Measurements from ENCODE around the gene ITGB5.

The ITGB5 gene

GRCh38 chr3:124774327-124774718 is 112.8 kb downstream of the ITGB5 start:
- in situ Hi-C loops (cut with MboI; ENCODE audit: low sequenced_read_pairs) = loop anchor here (25.0 kb wide), 1 partner anchor 663 kb away; no protein-coding TSS in a partner anchor

- in situ Hi-C loops (cut with MboI; ENCODE audit: low sequenced_read_pairs) = loop anchor here (25.0 kb wide), 1 partner anchor 664 kb away; no protein-coding TSS in a partner anchor
These were observed 113.5 kb downstream of the ITGB5 start for GRCh38 chr3:124773351-124774326.

- in situ Hi-C loops (cut with MboI; ENCODE audit: low sequenced_read_pairs) = loop anchor here (25.0 kb wide), 1 partner anchor 665 kb away; no protein-coding TSS in a partner anchor
These were observed 114.9 kb downstream of the ITGB5 start for GRCh38 chr3:124772081-124772831.

- in situ Hi-C loops (cut with MboI; ENCODE audit: low sequenced_read_pairs) = loop anchor here (25.0 kb wide), 1 partner anchor 666 kb away; no protein-coding TSS in a partner anchor
These were observed 116.1 kb downstream of the ITGB5 start for GRCh38 chr3:124771083-124771445.

GRCh38 chr3:124770336-124771082 is 116.7 kb downstream of the ITGB5 start:
- in situ Hi-C loops (cut with MboI; ENCODE audit: low sequenced_read_pairs) = loop anchor here (25.0 kb wide), 1 partner anchor 667 kb away; no protein-coding TSS in a partner anchor

- in situ Hi-C loops (cut with MboI; ENCODE audit: low sequenced_read_pairs) = loop anchor here (25.0 kb wide), 1 partner anchor 668 kb away; no protein-coding TSS in a partner anchor
These were observed 117.7 kb downstream of the ITGB5 start for GRCh38 chr3:124769462-124769861.

- in situ Hi-C loops (cut with MboI; ENCODE audit: low sequenced_read_pairs) = loop anchor here (25.0 kb wide), 1 partner anchor 668 kb away; no protein-coding TSS in a partner anchor
These were observed 118.4 kb downstream of the ITGB5 start for GRCh38 chr3:124768812-124769211.

- in situ Hi-C loops (cut with MboI; ENCODE audit: low sequenced_read_pairs) = loop anchor here (25.0 kb wide), 1 partner anchor 670 kb away; no protein-coding TSS in a partner anchor
These were observed 119.5 kb downstream of the ITGB5 start for GRCh38 chr3:124767691-124768090.

- in situ Hi-C loops (cut with MboI; ENCODE audit: low sequenced_read_pairs) = loop anchor here (25.0 kb wide), 1 partner anchor 670 kb away; no protein-coding TSS in a partner anchor
These were observed 119.9 kb downstream of the ITGB5 start for GRCh38 chr3:124767264-124767663.

- in situ Hi-C loops (cut with MboI; ENCODE audit: low sequenced_read_pairs) = loop anchor here (25.0 kb wide), 1 partner anchor 671 kb away; no protein-coding TSS in a partner anchor
These were observed 120.8 kb downstream of the ITGB5 start for GRCh38 chr3:124766113-124767095.

GRCh38 chr3:124765197-124765840 is 121.8 kb downstream of the ITGB5 start:
- in situ Hi-C loops (cut with MboI; ENCODE audit: low sequenced_read_pairs) = loop anchor here (25.0 kb wide), 1 partner anchor 672 kb away; no protein-coding TSS in a partner anchor

- in situ Hi-C loops (cut with MboI; ENCODE audit: low sequenced_read_pairs) = loop anchor here (25.0 kb wide), 1 partner anchor 673 kb away; no protein-coding TSS in a partner anchor
These were observed 122.4 kb downstream of the ITGB5 start for GRCh38 chr3:124764746-124765145.

- in situ Hi-C loops (cut with MboI; ENCODE audit: low sequenced_read_pairs) = loop anchor here (25.0 kb wide), 1 partner anchor 674 kb away; no protein-coding TSS in a partner anchor
These were observed 123.4 kb downstream of the ITGB5 start for GRCh38 chr3:124763644-124764358.

GRCh38 chr3:124763206-124763605 is 124.0 kb downstream of the ITGB5 start:
- in situ Hi-C loops (cut with MboI; ENCODE audit: low sequenced_read_pairs) = loop anchor here (25.0 kb wide), 1 partner anchor 674 kb away; no protein-coding TSS in a partner anchor

GRCh38 chr3:124762661-124763011 is 124.5 kb downstream of the ITGB5 start:
- in situ Hi-C loops (cut with MboI; ENCODE audit: low sequenced_read_pairs) = loop anchor here (25.0 kb wide), 1 partner anchor 675 kb away; no protein-coding TSS in a partner anchor

- in situ Hi-C loops (cut with MboI; ENCODE audit: low sequenced_read_pairs) = loop anchor here (25.0 kb wide), 1 partner anchor 675 kb away; no protein-coding TSS in a partner anchor
These were observed 125.1 kb downstream of the ITGB5 start for GRCh38 chr3:124761935-124762660.
